Measurements from ENCODE around the gene SLC35E2B. TPM values are rescaled to one million over a fixed set of nuclear protein-coding genes. Genes with fewer than 3 reads are reported as not detected.

SLC35E2B gene
- total RNA-seq, 3 donors from 2014 or later (not counting 1 experiment from before 2014, with no cell fraction given), result 57.6 to 79.9 (median 61.8) TPM

DNA sequence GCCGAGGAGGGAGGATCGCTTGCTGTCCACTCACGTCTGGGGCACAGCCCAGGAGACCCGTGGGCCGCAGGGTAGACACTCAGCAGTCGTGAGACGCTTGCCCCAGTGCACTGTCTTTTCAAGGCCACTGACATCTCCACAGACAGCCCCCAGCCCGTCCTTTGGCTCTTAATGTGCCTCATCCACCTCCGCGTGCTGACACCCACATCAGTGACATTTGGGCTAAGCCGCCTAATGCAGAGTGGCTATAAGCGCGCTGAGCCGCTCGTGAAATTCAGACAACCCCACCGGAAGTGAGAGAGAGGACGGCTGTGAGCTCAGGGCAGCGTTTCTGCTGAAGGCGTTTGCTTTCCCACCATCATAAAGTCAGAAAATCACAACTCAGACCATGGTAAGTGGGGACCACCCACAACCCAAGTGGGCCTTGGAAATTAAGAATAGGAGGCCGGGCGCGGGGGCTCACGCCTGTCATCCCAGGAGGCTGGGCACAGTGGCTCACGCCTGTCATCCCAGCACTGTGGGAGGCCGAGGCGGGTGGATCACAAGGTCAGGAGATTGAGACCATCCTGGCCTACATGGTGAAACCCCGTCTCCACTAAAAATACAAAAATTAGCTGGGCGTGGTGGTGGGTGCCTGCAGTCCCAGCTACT is 8.4 kb downstream of the SLC35E2B start:
- ATAC-seq (peak in 2 of 3 donors; percentile 72 to 80), DNase-seq (peak in 1 of 2 donors; percentile 9)
- Mint-ChIP-seq H3K4me1 (peaks cover 8 to 19% of the 10 kb centered on the region in 2 donors), H3K4me3 (no peak overlapping the region), H3K9me3 (no peaks in the 10 kb centered on the region), H3K27me3 (ENCODE audit: low read depth in 2 of 2) (no peaks in the 10 kb centered on the region), H3K36me3 (no peaks in the 10 kb centered on the region), H3K27ac (peak overlapping the region in 1 of 2 donors; percentile 69)
- TF ChIP-seq, protein P1, sequence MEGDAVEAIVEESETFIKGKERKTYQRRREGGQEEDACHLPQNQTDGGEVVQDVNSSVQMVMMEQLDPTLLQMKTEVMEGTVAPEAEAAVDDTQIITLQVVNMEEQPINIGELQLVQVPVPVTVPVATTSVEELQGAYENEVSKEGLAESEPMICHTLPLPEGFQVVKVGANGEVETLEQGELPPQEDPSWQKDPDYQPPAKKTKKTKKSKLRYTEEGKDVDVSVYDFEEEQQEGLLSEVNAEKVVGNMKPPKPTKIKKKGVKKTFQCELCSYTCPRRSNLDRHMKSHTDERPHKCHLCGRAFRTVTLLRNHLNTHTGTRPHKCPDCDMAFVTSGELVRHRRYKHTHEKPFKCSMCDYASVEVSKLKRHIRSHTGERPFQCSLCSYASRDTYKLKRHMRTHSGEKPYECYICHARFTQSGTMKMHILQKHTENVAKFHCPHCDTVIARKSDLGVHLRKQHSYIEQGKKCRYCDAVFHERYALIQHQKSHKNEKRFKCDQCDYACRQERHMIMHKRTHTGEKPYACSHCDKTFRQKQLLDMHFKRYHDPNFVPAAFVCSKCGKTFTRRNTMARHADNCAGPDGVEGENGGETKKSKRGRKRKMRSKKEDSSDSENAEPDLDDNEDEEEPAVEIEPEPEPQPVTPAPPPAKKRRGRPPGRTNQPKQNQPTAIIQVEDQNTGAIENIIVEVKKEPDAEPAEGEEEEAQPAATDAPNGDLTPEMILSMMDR (IDR thresholded peaks at IDR 0.05), result no peak
- Histone ChIP-seq H3K4me1 (ENCODE audit: control insufficient read depth, insufficient read depth, low read length) (peaks cover 5% of the 10 kb centered on the region), H3K27me3 (ENCODE audit: control insufficient read depth, insufficient read depth, low read length) (no peaks in the 10 kb centered on the region), H3K36me3 (ENCODE audit: control insufficient read depth, insufficient read depth, low read length) (peaks cover 5% of the 10 kb centered on the region), H3K4me3 (ENCODE audit: low read length) (no peak overlapping the region), H3K9me3 (ENCODE audit: control insufficient read depth, insufficient read depth, low read length) (no peaks in the 10 kb centered on the region), H3K27ac (ENCODE audit: low read length) (no peak overlapping the region)
- 92% methylated on average over 28 of the region's 28 CpGs for WGBS (ENCODE audit: insufficient coverage)
- intact Hi-C loops (cut with micrococcal nuclease), result no loop called here

DNA sequence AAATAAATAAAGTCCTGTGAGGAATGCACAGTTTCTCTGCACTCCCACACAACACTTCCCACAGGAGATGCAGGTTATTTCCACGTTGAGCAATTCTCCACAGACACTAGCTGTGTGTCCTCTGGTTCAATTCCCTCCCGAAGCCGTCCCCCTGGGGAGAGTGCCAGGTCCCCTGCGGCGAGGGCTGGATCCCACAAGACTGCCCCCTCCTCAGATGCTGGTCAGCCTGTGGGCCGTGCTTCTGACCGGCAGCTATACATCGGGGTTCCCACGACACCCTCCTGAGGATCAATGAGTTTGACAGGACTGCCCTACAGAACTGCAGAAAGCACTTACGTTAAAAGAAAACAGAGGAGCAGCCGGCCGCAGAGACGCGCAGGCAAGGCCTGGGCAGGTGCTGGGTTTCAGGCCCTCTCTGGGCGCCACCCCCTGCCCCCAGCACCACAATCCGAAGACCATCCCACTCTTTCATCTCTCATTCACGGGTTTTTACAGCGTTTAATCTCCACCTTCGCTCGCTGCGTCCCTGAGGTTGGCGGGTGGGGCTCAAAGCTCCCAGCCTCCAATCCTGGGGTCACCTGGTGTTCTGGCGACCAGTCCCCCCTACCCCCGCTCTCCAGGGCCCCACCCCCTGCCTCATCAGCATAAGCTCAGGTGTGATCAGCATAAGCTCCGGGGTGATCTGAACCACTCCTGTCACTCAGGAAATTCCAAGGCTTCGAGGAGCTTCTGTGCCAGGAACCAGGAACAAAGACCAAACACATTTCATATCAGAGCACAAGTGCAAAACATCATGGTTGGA is 9.3 kb downstream of the SLC35E2B start:
- Mint-ChIP-seq H3K4me3 (no peak overlapping the region), H3K27me3 (ENCODE audit: low read depth in 2 of 2) (no peaks in the 10 kb centered on the region)
- ATAC-seq, result no peak

DNA sequence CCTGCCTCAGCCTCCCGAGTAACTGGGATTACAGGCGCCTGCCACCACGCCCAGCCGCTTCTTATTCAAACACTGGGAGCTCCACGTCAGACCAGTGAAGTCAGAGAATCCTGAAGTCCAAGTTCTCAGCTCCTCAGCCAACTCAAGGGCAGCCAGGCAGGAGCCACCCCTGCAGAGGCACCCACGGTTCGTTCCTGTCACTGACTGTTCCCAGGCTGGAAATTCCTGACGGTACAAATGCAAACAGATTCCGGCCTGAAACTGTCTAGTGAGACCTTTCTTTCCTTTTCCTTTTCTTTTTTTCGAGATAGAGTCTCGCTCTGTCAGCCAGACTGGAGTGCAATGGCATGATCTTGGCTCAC is 11.7 kb downstream of the SLC35E2B start:
- DNase-seq (no peak), ATAC-seq (no peak)
- Mint-ChIP-seq H3K4me3 (no peak overlapping the region), H3K9me3 (no peaks in the 10 kb centered on the region), H3K27me3 (ENCODE audit: low read depth in 2 of 2) (no peaks in the 10 kb centered on the region), H3K36me3 (no peaks in the 10 kb centered on the region), H3K27ac (peak overlapping the region in 1 of 2 donors; percentile 57), H3K4me1 (peaks cover 21 to 32% of the 10 kb centered on the region in 2 donors)
- H3K36me3 ChIP-seq (ENCODE audit: control insufficient read depth, insufficient read depth, low read length), result peaks cover 5% of the 10 kb centered on the region
- intact Hi-C loops (cut with micrococcal nuclease), result no loop called here
- no peak overlapping the region for H3K4me3 ChIP-seq (ENCODE audit: low read length)
- WGBS (ENCODE audit: insufficient coverage), result 91% methylated on average over 11 of the region's 11 CpGs
- H3K9me3 ChIP-seq (ENCODE audit: control insufficient read depth, insufficient read depth, low read length), result no peaks in the 10 kb centered on the region
- TF ChIP-seq, protein P1 (IDR thresholded peaks at IDR 0.05), result no peak
- H3K4me1 ChIP-seq (ENCODE audit: control insufficient read depth, insufficient read depth, low read length), result peaks cover 26% of the 10 kb centered on the region
- H3K27ac ChIP-seq (ENCODE audit: low read length), result no peak overlapping the region
- H3K27me3 ChIP-seq (ENCODE audit: control insufficient read depth, insufficient read depth, low read length), result no peaks in the 10 kb centered on the region

More for the DNA sequence above, 9.3 kb downstream of the SLC35E2B start:
- H3K27ac ChIP-seq (ENCODE audit: low read length), result no peak overlapping the region
- intact Hi-C loops (cut with micrococcal nuclease), result no loop called here
- peaks cover 5% of the 10 kb centered on the region for H3K36me3 ChIP-seq (ENCODE audit: control insufficient read depth, insufficient read depth, low read length)
- TF ChIP-seq, protein P1 (IDR thresholded peaks at IDR 0.05), result no peak
- Mint-ChIP-seq H3K36me3 (no peaks in the 10 kb centered on the region), H3K9me3 (no peaks in the 10 kb centered on the region), H3K4me1 (peaks cover 13 to 27% of the 10 kb centered on the region in 2 donors), H3K27ac (peak overlapping the region in 1 of 2 donors; percentile 69)
- H3K4me3 ChIP-seq (ENCODE audit: low read length), result no peak overlapping the region
- peaks cover 14% of the 10 kb centered on the region for H3K4me1 ChIP-seq (ENCODE audit: control insufficient read depth, insufficient read depth, low read length)
- DNase-seq, result peak in 1 of 2 donors; percentile 2
- WGBS (ENCODE audit: insufficient coverage), result 93% methylated on average over 26 of the region's 26 CpGs
- no peaks in the 10 kb centered on the region for H3K9me3 ChIP-seq (ENCODE audit: control insufficient read depth, insufficient read depth, low read length)
- no peaks in the 10 kb centered on the region for H3K27me3 ChIP-seq (ENCODE audit: control insufficient read depth, insufficient read depth, low read length)

Measured in natural killer cell (primary cell).